G401.6 (cell line): ENCODE results near the gene USP31.
A peak's percentile ranks its signal among the peaks of the same experiment; 100 is the strongest.

Experiments used
- FAIRE-seq: peaks from 2 replicates; lab custom pipeline; 2012; peaks lifted over from hg19 to GRCh38; lab: Jason Lieb, UNC

USP31 gene

GRCh38 chr16:23061669-23062068 lies 87.6 kb downstream of the USP31 start:
- FAIRE-seq = no peak

DNA sequence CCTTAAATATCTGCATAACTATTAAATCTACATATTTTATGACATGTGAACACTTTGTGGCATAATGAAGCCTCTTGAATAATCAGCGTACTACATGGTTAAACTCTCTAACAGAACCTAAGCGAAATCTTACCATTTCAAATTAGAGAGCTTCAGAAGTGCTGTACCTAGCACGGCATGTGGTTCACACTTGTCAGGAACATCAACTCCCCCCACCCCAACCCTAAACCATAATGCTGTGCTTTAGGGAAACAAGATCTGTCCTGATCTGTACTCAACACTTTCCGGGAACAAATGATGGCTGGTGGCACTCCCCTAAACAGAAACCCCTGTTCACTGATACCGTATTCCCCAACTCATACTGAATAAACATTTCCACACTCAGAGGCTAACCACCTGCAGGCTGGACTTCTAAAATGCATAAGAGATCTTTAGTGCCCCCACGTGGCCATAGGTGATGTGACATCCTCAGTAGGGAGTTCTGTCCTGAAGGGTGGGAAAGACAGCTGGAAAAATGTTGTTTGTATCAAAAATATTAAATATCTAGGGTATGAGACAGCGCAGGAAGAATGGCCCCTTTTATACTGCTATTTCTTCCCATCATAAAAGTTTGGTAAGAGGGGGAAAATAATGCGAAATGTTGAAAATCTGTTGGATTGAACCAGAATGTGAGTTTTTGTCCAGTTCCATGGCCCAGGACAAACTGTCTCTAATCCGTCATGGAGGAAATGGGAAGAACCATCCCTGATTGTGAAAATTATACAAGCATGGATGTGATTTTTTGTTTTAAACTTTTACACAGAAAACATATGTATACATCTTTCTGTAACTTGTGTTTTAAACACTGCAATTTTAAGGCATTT lies 88.6 kb downstream of the USP31 start:
- peak; percentile 75 for FAIRE-seq

DNA sequence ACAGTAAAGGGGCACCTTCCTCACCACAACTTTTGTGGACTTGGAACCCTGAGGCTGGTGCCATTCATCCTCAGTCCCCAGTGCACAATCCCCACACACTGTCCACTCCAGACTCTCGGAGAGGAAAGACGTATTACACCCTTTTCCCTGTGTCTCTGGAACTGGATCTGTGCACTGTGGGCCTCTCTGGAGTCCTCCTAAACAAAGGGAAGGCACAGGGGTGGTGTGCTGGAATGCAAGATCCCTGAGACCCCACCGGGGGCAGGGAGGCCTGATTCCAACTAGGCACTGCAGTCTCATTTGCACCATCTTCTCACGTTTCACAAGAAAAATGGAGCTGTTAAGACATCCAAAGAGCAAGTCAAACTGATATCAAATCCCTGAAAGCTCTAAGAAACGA lies 89.8 kb downstream of the USP31 start:
- no peak for FAIRE-seq

GRCh38 chr16:23058576-23058975 lies 90.7 kb downstream of the USP31 start:
- no peak for FAIRE-seq

GRCh38 chr16:23057013-23057596 lies 92.1 kb downstream of the USP31 start:
- no peak for FAIRE-seq

DNA sequence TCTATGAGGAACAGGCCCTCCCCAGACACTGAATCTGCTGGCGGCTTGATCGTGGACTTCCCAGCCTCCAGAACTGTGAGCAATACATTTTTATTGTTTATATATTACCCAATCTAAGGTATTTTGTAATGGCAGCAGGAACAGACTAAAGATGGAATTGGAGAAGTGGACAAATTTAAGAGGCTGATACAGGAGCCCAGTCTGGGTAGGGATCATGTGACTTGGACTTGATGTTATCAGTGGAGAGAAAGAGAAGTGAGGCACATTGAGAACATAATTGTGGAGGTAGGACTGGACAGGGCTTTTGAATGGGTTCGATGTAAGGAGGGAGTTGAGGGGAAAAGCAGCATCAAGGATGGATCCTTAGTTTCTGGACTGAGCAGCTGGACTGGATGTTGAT lies 93.8 kb downstream of the USP31 start:
- no peak for FAIRE-seq

DNA sequence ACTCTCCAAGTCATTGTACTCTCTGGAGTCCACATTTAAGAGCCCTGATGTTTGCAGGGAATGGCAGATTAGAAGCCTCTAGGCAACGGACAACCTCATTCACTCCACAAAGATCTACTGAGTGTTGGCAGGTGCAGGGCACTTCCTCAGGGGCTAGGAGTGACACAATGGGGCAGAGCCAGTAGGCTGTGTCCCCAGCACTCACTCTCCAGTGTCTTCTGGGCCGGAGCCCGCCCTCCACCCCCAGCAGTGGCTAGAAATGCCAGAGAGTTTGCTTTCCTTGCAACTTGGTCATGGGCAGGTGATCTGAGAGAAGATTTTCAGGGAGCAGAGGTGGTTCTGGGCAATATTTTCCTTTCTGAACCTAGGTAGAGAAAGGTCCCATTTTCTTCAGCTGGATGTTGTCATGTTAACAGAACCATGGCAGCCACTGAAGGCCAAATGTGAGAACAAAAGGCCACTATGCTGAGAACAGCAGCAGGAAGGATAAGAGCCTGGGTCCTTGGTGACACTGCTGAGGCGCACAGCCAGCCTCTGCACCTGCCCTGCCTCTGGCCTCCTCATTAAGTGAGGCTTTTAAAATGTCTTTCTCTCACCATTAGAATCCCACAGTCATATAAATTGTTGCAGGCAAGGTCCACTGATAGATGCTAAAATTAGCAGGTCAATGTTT lies 96.2 kb downstream of the USP31 start:
- FAIRE-seq = no peak

DNA sequence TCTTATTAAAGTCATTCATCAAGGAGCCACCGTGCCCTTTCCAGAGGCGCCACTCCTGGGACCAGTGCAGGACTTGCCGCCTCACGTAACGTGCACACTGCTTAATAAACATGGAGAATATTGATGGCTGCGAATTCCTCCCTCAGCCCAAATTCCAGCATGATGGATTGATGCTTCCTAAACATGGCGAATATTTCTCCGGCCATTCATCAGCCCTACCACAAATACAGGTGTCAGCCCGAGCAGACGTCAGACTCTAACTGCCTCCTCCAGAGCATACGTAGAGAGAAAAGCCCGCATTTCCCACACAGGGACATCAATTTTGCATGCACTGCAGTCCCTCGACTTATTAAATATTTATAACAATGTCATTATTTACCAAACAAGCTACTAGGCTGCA lies 97.0 kb downstream of the USP31 start:
- no peak for FAIRE-seq

DNA sequence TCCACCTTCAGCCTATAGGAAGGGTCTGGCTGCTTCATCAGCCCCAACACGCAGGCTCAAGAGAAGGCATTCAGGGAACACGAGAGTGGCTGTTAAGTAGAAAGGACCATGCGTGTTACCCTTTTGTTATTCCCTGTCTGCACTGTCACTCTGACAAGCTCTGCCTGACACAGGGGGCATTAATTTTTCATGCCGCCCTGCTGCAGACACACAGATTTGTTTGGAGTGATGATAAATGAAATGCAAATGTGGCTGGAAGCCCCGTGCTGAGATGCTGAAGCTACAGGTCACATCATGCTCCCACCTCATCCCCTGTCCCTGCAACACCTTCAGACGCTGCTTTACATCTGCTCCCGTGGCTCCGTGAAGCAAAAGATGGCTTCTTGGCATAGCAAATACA lies 97.7 kb downstream of the USP31 start:
- no peak for FAIRE-seq

DNA sequence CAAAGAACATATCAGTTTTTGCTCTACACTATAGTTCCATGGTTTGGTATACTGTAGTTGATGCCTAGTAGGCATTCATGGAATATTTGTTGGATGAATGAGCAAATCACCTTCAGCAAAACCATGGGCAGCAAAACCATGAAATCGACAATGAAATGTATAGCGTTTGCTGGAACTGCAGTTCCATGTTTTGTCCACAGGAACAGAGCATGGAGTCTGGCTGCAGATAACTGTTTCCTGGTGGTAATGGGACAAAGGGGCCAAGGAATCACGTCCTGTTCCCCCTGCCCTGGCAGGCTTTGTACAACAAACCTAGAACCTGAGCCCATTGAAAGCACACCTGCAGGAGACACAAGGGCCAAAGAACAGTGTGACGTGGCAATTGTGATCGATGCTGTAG lies 101.1 kb downstream of the USP31 start:
- FAIRE-seq = no peak

GRCh38 chr16:23045025-23045424 lies 104.2 kb downstream of the USP31 start:
- no peak for FAIRE-seq

- FAIRE-seq = no peak
Observed at GRCh38 chr16:23040246-23040645, 109.0 kb downstream of the USP31 start.

GRCh38 chr16:23039118-23039517 lies 110.1 kb downstream of the USP31 start:
- FAIRE-seq = no peak

DNA sequence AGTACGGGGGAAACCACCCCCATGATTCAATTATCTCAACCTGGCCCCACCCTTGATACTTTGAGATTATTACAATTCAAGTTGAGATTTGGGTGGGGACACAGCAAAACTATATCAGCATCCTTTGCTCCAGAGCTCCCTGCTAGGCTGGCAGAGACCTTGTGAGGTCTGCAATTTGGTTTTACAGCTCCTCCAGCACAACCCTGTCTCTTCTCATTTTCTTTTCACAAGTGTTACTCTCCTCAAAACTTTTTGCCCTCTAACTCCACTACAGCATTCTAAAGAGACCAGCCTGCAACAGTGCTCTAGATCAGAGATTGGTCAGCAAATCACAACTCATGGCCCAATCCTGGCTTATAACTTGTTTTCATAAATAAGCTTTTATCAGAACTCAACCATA lies 114.0 kb downstream of the USP31 start:
- FAIRE-seq = no peak

- no peak for FAIRE-seq
Observed at GRCh38 chr16:23031508-23032098, 117.6 kb downstream of the USP31 start.

GRCh38 chr16:23029733-23030420 lies 119.4 kb downstream of the USP31 start:
- no peak for FAIRE-seq

DNA sequence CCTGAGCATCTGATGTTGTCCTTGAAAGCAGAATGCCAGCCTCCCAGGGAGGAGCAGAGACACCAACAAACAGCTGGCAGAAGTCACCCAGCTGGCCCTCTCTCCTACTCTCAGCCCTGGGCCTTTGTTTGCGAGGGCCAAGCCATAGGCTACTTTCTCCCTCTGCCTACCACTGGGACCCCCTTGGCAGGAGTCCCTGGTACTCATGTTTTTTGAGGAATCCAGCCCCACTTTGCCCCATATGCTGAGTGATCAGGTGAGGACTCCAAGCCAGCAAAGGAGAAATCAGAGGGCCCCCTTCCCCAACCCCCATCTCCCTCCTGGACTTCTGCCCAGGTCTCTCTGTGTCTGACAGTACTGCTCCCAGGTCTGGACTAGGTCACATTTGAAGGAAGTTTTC lies 121.9 kb downstream of the USP31 start:
- no peak for FAIRE-seq

DNA sequence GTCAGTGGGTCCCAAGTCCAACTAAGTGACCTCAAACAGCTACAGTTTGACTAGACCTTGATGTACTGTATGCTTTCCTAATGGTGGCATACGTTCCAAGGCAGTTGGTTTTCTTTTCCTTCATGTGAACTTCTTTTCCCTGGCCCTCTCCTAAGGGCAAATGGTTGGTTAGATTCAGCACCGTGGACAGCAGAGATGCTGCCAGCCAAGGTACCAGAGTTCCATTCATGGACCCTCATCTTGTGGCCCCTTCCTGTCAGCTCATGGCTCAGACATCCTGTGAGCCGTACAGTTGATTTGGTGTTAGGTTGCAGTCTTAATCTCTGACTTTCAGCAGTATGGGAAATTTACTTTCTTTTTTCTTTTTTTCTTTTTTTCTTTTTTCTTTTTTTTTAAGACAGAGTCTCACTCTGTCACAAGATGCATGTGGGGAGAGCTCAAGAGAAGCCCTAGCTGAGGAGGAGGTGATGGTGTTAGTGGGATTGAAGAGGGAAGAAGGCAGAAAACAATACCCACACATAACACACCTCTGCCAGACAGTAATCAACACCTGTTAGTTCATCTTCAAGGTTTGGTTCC lies 122.4 kb downstream of the USP31 start:
- no peak for FAIRE-seq

DNA sequence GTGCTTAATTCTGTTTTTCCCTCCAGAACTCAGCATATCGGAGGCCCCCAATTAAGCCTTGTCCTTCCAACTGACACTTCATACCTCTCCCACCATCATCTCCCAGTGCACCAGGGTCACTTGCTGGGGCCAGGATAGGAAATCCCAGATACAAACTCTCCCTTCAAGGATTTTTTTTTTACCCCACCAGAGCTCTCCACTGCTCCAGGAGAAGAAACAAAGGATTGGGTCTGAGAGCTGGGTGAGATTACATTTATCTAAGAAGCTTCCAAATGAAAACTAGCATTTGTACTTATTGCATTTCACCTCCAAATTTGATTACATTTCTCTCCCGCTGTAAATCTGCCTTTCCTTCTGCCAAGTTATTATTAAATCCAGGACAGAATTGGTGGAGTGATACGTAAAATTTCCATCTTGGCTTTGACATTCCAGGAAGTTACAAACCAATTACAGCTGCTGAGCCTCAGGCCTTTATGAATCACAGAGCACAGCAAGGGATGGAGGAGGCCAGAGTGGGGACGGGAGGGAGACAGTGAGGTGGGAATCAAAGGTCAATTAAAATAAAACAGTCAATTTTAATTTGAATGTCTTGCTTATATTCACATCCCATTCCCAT lies 123.5 kb downstream of the USP31 start:
- FAIRE-seq = no peak

DNA sequence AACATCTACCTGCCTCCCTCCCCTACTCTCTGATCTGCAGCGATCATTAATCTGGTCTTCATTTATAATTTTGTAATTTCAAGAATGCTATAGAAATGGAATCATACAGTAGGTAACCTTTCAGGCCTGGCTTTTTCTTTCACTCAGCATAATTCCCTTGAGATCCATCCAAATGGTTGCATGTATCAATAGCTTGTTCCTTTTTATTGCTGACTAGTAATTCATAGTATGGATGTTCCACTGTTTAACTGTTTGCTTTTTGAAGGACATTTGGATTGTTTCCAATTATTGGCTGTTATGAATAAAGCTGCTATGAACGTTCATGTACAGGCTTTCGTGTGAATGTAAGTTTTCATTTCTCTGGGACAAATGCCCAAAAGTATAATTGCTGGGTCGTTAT lies 125.2 kb downstream of the USP31 start:
- FAIRE-seq = no peak

- FAIRE-seq = no peak
Observed at GRCh38 chr16:23020084-23020483, 129.2 kb downstream of the USP31 start.

- FAIRE-seq = no peak
Observed at GRCh38 chr16:23016368-23016767, 132.9 kb downstream of the USP31 start.
